NK-92 (cell line): ENCODE results near the gene CENPX.

ENCODE experiments used
- DNase-seq: peaks from one replicate; lab custom pipeline; 2025; ENCODE audit not compliant: unreplicated experiment; lab: John Stamatoyannopoulos, UW

CENPX gene

GRCh38 chr17:81980707-81981343, 41.9 kb downstream of the CENPX start:
- DNase-seq = no peak

GRCh38 chr17:81980122-81980521, 42.6 kb downstream of the CENPX start:
- DNase-seq = no peak

- no peak for DNase-seq
These were observed 44.0 kb downstream of the CENPX start for GRCh38 chr17:81978524-81979298.

DNA sequence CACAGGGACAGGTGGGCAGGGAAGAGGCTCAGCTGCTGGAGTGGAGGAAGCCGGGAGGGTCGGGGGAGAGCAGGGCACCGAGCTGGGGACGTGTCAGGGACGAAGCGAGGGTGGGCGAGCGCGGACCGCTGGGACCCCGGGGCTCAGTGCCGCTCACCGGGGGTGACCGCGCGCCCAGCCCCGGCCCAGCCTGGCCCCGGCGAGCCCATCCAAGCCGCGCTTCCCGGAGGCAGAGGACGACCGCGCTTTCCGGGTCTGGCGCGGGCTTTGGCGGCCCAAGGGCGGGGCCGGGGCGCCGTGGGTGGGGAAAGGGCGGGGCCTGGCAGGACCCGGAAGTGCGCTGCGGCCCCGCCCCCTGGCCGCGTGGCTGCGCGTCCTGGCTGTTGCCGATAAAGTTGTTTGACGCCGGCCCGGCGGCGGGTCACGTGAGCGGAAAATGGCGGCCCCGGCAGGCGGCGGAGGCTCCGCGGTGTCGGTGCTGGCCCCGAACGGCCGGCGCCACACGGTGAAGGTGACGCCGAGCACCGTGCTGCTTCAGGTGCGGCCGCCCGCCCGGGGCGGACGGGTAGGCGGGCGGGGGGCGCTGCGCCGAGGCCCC, 45.4 kb downstream of the CENPX start, which contains the start of gene ASPSCR1:
Gene ASPSCR1 (plus strand): TSS at position 419 of the 598 bp plus-strand sequence. CDS start 18 bp downstream, at position 437.
- no peak for DNase-seq

DNA sequence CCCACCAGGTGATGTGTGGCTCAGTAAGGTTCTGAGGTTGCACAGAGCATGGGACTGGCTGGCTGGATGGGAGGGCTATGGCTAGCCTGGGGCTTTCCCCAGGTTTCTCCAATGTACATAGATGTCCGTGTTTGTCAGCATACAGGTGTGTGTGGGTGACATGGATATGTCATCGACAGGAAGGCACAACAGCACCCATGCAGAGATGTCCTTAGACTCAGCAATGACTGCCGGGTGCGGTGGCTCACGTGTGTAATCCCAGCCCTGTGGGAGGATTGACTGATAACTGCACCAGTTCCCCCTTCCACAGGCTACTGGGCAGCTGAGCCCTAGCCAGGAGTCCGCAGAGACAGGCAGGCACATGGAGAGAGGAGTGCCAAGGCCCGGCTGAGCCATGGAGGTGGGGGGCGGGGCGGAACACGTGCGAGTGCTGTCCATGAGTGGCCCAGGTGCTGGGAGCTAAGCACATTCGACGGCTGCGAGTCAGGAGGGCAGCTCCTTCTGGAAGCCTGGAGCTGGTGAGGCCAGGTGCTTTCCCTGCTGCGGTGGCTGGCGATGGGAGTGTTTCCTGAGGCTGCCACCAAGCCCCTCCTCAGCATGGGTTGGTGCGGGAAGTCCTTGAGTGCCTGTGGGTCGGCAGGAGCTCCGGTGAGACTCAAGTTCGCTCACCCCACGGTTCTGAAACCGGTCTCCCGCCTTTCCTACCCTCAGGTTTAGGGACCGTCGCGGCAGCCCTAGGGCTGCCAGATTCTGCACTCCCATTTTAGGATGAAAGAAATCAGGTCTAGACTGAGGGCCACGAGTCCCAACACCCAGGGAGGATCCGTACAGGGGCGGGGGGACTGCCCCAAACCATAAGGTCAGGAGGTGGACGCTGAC, 46.1 kb downstream of the CENPX start:
- no peak for DNase-seq

DNA sequence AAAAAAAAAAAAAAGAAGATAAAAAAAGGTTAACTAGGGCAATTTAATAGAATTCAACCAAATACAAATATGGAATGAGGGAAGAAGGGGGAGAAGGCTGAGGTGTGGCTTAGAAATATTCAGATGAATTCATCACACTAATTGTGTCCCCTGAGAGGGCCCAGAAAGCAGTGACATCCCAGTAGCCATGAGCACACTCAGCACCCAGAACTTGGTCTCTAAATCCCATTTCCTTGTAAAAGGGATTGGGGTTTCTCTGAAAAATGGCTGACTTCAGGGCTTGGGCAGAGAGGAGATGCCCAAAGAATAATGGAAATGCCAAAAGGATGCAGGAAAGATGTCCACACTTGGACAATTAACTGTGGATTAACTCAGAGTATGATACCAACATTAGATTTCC, 49.2 kb downstream of the CENPX start:
- DNase-seq = no peak

DNA sequence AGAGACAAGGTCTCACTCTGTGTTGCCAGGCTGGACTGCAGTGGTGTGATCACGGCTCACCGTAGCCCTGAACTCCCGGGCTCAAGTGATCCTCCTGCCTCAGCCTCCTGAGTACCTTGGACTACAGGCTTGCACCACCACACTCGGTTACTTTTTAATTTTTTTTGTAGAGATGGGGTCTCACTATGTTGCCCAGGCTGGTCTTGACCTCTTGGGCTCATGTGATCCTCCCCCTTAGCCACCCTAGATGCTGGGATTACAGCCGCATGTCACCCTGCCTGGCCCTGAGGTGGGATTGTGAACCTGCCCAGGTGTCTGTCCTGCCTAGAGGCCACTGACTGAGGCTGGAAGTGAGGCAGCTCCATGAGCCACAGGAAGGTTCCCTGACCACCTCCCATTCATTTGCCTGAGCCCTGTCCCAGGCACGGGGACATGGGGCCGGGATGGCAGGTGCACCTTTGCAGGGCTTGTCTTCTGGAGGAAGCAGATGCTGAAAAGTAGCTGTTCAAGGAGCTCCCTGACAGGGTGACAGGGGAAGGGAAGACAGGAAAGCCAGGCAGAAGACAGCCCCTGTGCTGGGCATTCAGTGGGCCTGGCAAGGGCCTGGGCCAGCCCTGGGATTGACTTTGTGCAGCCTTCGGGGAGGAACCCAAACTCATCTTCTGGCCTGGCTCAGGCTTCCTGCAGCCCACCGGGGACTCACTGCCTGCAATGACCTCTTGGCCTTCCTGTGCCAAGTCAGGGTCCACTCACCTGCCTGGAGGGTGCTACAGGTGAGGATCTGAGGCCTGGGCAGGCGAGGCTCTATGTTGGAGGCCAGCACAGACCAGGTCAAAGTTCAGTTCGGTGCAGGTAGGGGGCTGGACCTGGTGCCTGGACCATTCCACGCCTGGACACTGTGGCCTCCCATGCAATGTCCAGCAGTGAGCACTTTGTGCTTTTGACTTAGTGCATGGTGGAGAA, 53.5 kb downstream of the CENPX start:
- no peak for DNase-seq
